ENCODE results near the gene CASZ1.

DNA sequence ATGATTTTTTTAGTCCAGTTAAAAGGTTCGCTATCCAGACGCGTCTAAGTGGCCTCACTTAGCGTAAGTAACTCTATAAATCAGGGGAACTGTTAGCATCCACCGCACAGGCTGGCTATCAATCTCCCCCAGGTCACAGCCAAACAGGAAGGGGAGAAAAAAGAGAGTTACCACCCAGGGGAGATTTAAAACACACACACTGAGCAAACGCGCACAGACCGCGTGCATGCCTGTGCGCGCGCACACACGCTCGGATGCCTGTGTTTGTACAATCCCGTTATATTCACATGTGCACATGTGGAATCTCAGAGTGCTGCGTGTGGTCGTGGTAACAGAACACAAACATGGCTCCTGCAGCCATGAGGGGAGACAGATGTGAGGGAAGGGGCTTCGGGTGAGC is 125.4 kb downstream of the CASZ1 start:
- TF ChIP-seq, protein P1, sequence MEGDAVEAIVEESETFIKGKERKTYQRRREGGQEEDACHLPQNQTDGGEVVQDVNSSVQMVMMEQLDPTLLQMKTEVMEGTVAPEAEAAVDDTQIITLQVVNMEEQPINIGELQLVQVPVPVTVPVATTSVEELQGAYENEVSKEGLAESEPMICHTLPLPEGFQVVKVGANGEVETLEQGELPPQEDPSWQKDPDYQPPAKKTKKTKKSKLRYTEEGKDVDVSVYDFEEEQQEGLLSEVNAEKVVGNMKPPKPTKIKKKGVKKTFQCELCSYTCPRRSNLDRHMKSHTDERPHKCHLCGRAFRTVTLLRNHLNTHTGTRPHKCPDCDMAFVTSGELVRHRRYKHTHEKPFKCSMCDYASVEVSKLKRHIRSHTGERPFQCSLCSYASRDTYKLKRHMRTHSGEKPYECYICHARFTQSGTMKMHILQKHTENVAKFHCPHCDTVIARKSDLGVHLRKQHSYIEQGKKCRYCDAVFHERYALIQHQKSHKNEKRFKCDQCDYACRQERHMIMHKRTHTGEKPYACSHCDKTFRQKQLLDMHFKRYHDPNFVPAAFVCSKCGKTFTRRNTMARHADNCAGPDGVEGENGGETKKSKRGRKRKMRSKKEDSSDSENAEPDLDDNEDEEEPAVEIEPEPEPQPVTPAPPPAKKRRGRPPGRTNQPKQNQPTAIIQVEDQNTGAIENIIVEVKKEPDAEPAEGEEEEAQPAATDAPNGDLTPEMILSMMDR (IDR thresholded peaks at IDR 0.05) = no peak
- TF ChIP-seq POLR2AphosphoS5 (IDR thresholded peaks at IDR 0.05) (no peak), POLR2A (IDR thresholded peaks at IDR 0.05) (no peak)
